K562 (cell line): ENCODE measurements around the gene C17orf114.

ENCODE experiments used
- ATAC-seq: fragments of 200-7000 bp; cut with Tn5 transposase; 3 replicates; pipeline ENCODE4 v1.9.1; 2020; ENCODE audit warnings: moderate library complexity
- BruUV-seq: library from RNA; stranded (reverse); fragments of 400-500 nt; replicated peaks from 2 replicates; lab custom pipeline; 2021; lab: Mats Ljungman, UMichigan
- CTCF ChIA-PET: fragments of 300-600 bp; formaldehyde crosslinking; extraction: SDS; loops from one replicate; lab custom pipeline; 2021; ENCODE audit warnings: low intra/inter-chr PET ratio; lab: Yijun Ruan, JAX
- POLR2A ChIA-PET: fragments of 300-600, 350-650 bp; sonication (Branson Sonifier 250); formaldehyde crosslinking; extraction: SDS; loops from one replicate; lab custom pipeline; 2021; ENCODE audit warnings: antibody characterized with exemption, inconsistent platforms; lab: Yijun Ruan, JAX
- DNase-seq, 4 experiments: peaks; one replicate each; pipeline versions ENCODE4 v3.0.0 to v3.0.0-alpha.2; 2011 to 2018; ENCODE audit warnings: low spot score in 3 of 4, mixed read lengths in 3 of 4; ENCODE audit errors: extremely low read depth in 1 of 4
- FAIRE-seq: peaks from 2 replicates; lab custom pipeline; 2011; peaks lifted over from hg19 to GRCh38; lab: Jason Lieb, UNC
- H2AFZ ChIP-seq: 2 replicates; pipeline ENCODE4 v1.6.0; 2011; ENCODE audit warnings: low read depth, low read length, control low read depth, inconsistent platforms
- H3K27ac ChIP-seq: fragments of 200-600 bp; 3 replicates; pipeline ENCODE4 v1.8.0; 2011; ENCODE audit warnings: low read depth, mild to moderate bottlenecking, control low read depth, inconsistent platforms, low read length, moderate library complexity, mixed read lengths; ENCODE audit errors: extremely low read depth
- H3K27me3 ChIP-seq, 2 experiments: fragments of 300-600 bp in 1 of 2; 2 replicates in 1 of 2; 3 replicates in 1 of 2; pipeline versions ENCODE4 v1.6.0 to v1.8.0; 2011; ENCODE audit warnings: inconsistent platforms in 2 of 2, low read length in 2 of 2, mild to moderate bottlenecking in 1 of 2, mixed read lengths in 1 of 2, moderate library complexity in 1 of 2; ENCODE audit not compliant: control insufficient read depth in 2 of 2, insufficient read depth in 2 of 2
- H3K36me3 ChIP-seq: fragments of 300-600 bp; 3 replicates; pipeline ENCODE4 v1.8.0; 2011; ENCODE audit warnings: mild to moderate bottlenecking, low read length, inconsistent platforms; ENCODE audit not compliant: control insufficient read depth, insufficient read depth
- H3K4me1 ChIP-seq, 2 experiments: fragments of 200-600 bp in 1 of 2; replicated peaks in 1 of 2; 2 replicates in 1 of 2; 3 replicates in 1 of 2; pipeline versions ENCODE4 v1.5.1 to v1.8.0; 2011; ENCODE audit warnings: inconsistent platforms in 2 of 2, low read length in 2 of 2, mild to moderate bottlenecking in 1 of 2, mixed read lengths in 1 of 2, moderate library complexity in 1 of 2; ENCODE audit not compliant: control insufficient read depth in 2 of 2, insufficient read depth in 2 of 2
- H3K4me2 ChIP-seq: 2 replicates; pipeline ENCODE4 v1.6.1; 2011; ENCODE audit warnings: low read length, control low read depth, inconsistent platforms, mixed read lengths; ENCODE audit not compliant: insufficient read depth
- H3K4me3 ChIP-seq: fragments of 200-600 bp; sonication (generic), shearing (Covaris generic); 2 replicates; pipeline ENCODE4 v1.5.1; 2016; ENCODE audit warnings: control low read depth, inconsistent platforms
- H3K79me2 ChIP-seq: fragments of 200-600 bp; 3 replicates; pipeline ENCODE4 v1.8.0; 2011; ENCODE audit warnings: low read length, inconsistent platforms; ENCODE audit not compliant: control insufficient read depth, insufficient read depth
- H3K9ac ChIP-seq, 2 experiments: 2 replicates each; pipeline versions ENCODE4 v1.6.0 to v1.6.1; 2011; ENCODE audit warnings: low read depth in 2 of 2, low read length in 2 of 2, control low read depth in 1 of 2, inconsistent platforms in 1 of 2, mild to moderate bottlenecking in 1 of 2, mixed read lengths in 1 of 2; ENCODE audit not compliant: insufficient read depth in 1 of 2
- H3K9me1 ChIP-seq: one replicate; pipeline ENCODE4 v1.6.0; 2011; ENCODE audit warnings: inconsistent platforms, mild to moderate bottlenecking, low read length, moderate library complexity; ENCODE audit not compliant: control insufficient read depth, insufficient read depth
- H3K9me3 ChIP-seq: replicated peaks from 2 replicates; pipeline ENCODE4 v1.5.1; 2011; ENCODE audit warnings: low read depth, low read length, inconsistent platforms; ENCODE audit not compliant: control insufficient read depth, insufficient read depth
- H4K20me1 ChIP-seq: replicated peaks from 2 replicates; pipeline ENCODE4 v1.6.1; 2011; ENCODE audit warnings: low read length, inconsistent platforms, mixed read lengths; ENCODE audit not compliant: control insufficient read depth, insufficient read depth
- CREB1 ChIP-seq, 2 experiments: sonication (generic) in 1 of 2; formaldehyde crosslinking in 1 of 2; IDR thresholded peaks; 2 replicates each; pipeline versions ENCODE4 v1.6.1 to v1.8.0; 2012 to 2022; ENCODE audit warnings: inconsistent platforms in 1 of 2, mild to moderate bottlenecking in 1 of 2, missing genetic modification reagents in 1 of 2, moderate library complexity in 1 of 2
- ZKSCAN8 ChIP-seq: fragments of 200-800 bp; sonication (Bioruptor generic); IDR thresholded peaks from 2 replicates; pipeline ENCODE4 v1.6.1; 2016; ENCODE audit warnings: missing genetic modification characterization, missing compliant biosample characterization
- WGBS: fragments of 100-300 bp; shearing (Covaris generic); methylation state at CpG from one replicate; pipeline ENCODE4 v1.1.6; 2016; ENCODE audit warnings: low coverage, mixed read lengths; ENCODE audit not compliant: insufficient coverage; ENCODE audit errors: missing lambda C conversion rate; 5-methylcytosine and 5-hydroxymethylcytosine counted together
- in situ Hi-C: fragments of 300-500 bp; cut with MboI; formaldehyde crosslinking; loops from 4 replicates; pipeline ENCODE4 v1.15.0; 2018; ENCODE audit warnings: inconsistent platforms, mixed read lengths
- intact Hi-C: fragments of 100-400 bp; cut with micrococcal nuclease; formaldehyde crosslinking; loops from 2 replicates; pipeline ENCODE4 v1.14.2; 2022

C17orf114 gene

GRCh38 chr17:4790705-4791088, 11.4 kb downstream of the C17orf114 start:
- intact Hi-C loops (loop anchor here (2.0 kb wide), 1 partner anchor 80 kb away; the partner anchor contains the start of gene ARRB2), in situ Hi-C loops (no loop called here)
- peak overlapping the region; percentile 60 for H3K4me3 ChIP-seq
- POLR2A ChIA-PET = interaction anchor here (0.9 to 1.5 kb wide), 4 partner anchors 8 to 81 kb away, joined by 3 to 7 read pairs (median 4); partner anchors contain the start of gene ARRB2
- WGBS = 42% methylated on average over 4 of the region's 7 CpGs
- peak overlapping the region; percentile 94 for H2AFZ ChIP-seq
- peak overlapping the region; percentile 86 for H3K4me2 ChIP-seq
- no peaks in the 10 kb centered on the region for H3K9me1 ChIP-seq
- no peak for ATAC-seq
- no peak for TF ChIP-seq CREB1 (IDR thresholded peaks at IDR 0.05)
- no peak for TF ChIP-seq CREB1 (CRISPR knock-in tag; IDR thresholded peaks at IDR 0.05)
- 0 out of 2 replicates have a peak, but pooled peaks have one; percentile 25 for TF ChIP-seq ZKSCAN8 (CRISPR knock-in tag)
- TF ChIP-seq, all 486 proteins: peak for 1
- Histone ChIP-seq H3K36me3 (no peaks in the 10 kb centered on the region), H3K4me1 (peaks cover 0 to 25% of the 10 kb centered on the region in 2 experiments; a peak in 2 of 5 replicates), H3K9me3 (no peaks in the 10 kb centered on the region), H3K79me2 (peaks cover 6% of the 10 kb centered on the region; the same call in 2 of the 3 replicates), H3K27ac (peak overlapping the region; percentile 82; the same call in 2 of the 3 replicates), H3K9ac (peak overlapping the region; percentile 69 to 93), H3K27me3 (peaks cover under 1 to 5% of the 10 kb centered on the region in 2 experiments; a peak in 3 of 5 replicates), H4K20me1 (no peaks in the 10 kb centered on the region)
- no peak for FAIRE-seq
- CTCF ChIA-PET = interaction anchor here (0.7 to 2.9 kb wide), 2 partner anchors 59 to 81 kb away, joined by 4 to 13 read pairs; partner anchors contain the start of genes ARRB2 and MED11
- no peak for DNase-seq
- no TSS peak for BruUV-seq
